ENCODE data around the gene GAB4.
"Not testable (repeated sequence)": the region's sequence is repeated elsewhere in the genome, so short reads cannot be mapped to it uniquely, and the experiment has no call there.

The GAB4 gene

GRCh38 chr22:16917144-16918003 lies 90.6 kb downstream of the GAB4 start:
- peak; percentile 32 for DNase-seq (ENCODE audit: insufficient read length, low spot score)
- TF ChIP-seq CTCF (IDR thresholded peaks at IDR 0.05; ENCODE audit: insufficient read depth, missing control alignments) = peak; percentile 62
- FAIRE-seq = no peak

GRCh38 chr22:16915701-16916100 lies 92.3 kb downstream of the GAB4 start:
- TF ChIP-seq CTCF (IDR thresholded peaks at IDR 0.05; ENCODE audit: insufficient read depth, missing control alignments) = no peak
- DNase-seq (ENCODE audit: insufficient read length, low spot score) (no peak), FAIRE-seq (no peak)

GRCh38 chr22:16914911-16915310 lies 93.1 kb downstream of the GAB4 start:
- FAIRE-seq; DNase-seq (ENCODE audit: insufficient read length, low spot score): not testable (repeated sequence)

- DNase-seq (ENCODE audit: insufficient read length, low spot score) (no peak), FAIRE-seq (no peak)
- no peak for TF ChIP-seq CTCF (IDR thresholded peaks at IDR 0.05; ENCODE audit: insufficient read depth, missing control alignments)
These were observed 94.0 kb downstream of the GAB4 start for GRCh38 chr22:16914006-16914405.

- no peak for TF ChIP-seq CTCF (IDR thresholded peaks at IDR 0.05; ENCODE audit: insufficient read depth, missing control alignments)
- DNase-seq (ENCODE audit: insufficient read length, low spot score) (no peak), FAIRE-seq (no peak)
These were observed 95.7 kb downstream of the GAB4 start for GRCh38 chr22:16912281-16912680.

All from D721Med (cell line).